Smooth muscle cell (in vitro differentiated cells): Measurements from ENCODE around the gene SP140. TPM values are rescaled to one million over a fixed set of nuclear protein-coding genes. Genes with fewer than 3 reads are reported as not detected.

Experiments
- DNase-seq: peaks from one replicate; lab custom pipeline; 2025; ENCODE audit not compliant: unreplicated experiment; lab: John Stamatoyannopoulos, UW
- H2AFZ ChIP-seq: fragments of 200-600 bp; sonication (generic); 2 replicates; pipeline ENCODE4 v1.6.0; 2016; ENCODE audit warnings: antibody characterized with exemption, low read depth, mild to moderate bottlenecking
- H3F3A ChIP-seq: fragments of 200-600 bp; sonication (generic); 2 replicates; pipeline ENCODE4 v1.6.0; 2017; ENCODE audit warnings: antibody characterized with exemption, low read depth
- H3K27ac ChIP-seq: fragments of 200-600 bp; sonication (generic); 2 replicates; pipeline ENCODE4 v1.5.1; 2016; ENCODE audit warnings: low read depth, mild to moderate bottlenecking
- H3K27me3 ChIP-seq: fragments of 200-600 bp; sonication (generic); 2 replicates; pipeline ENCODE4 v1.6.1; 2016; ENCODE audit warnings: low read depth, mild to moderate bottlenecking
- H3K36me3 ChIP-seq: fragments of 200-600 bp; sonication (generic); 2 replicates; pipeline ENCODE4 v1.5.1; 2016; ENCODE audit warnings: low read depth
- H3K4me1 ChIP-seq: fragments of 200-600 bp; sonication (generic); 2 replicates; pipeline ENCODE4 v1.5.1; 2016; ENCODE audit warnings: low read depth
- H3K4me2 ChIP-seq: fragments of 200-600 bp; sonication (generic); 2 replicates; pipeline ENCODE4 v1.6.0; 2016; ENCODE audit warnings: mild to moderate bottlenecking
- H3K4me3 ChIP-seq: fragments of 200-600 bp; sonication (generic); 2 replicates; pipeline ENCODE4 v1.5.1; 2016; ENCODE audit warnings: mild to moderate bottlenecking
- H3K79me2 ChIP-seq: fragments of 200-600 bp; sonication (generic); 2 replicates; pipeline ENCODE4 v1.6.0; 2016; ENCODE audit warnings: low read depth, mild to moderate bottlenecking
- H3K9ac ChIP-seq: fragments of 200-600 bp; sonication (generic); 2 replicates; pipeline ENCODE4 v1.6.0; 2016; ENCODE audit warnings: low read depth
- H3K9me3 ChIP-seq: fragments of 200-600 bp; sonication (generic); replicated peaks from 2 replicates; pipeline ENCODE4 v1.5.1; 2016; ENCODE audit warnings: low read depth
- H4K20me1 ChIP-seq: fragments of 200-600 bp; sonication (generic); 2 replicates; pipeline ENCODE4 v1.6.0; 2016; ENCODE audit warnings: low read depth
- CTCF ChIP-seq: fragments of 200-600 bp; sonication (generic); IDR thresholded peaks from 2 replicates; pipeline ENCODE4 v1.5.1; 2017; ENCODE audit warnings: borderline replicate concordance, mild to moderate bottlenecking, antibody characterized with exemption; ENCODE audit not compliant: insufficient read depth, poor library complexity, severe bottlenecking
- WGBS: methylation state at CpG from one replicate; pipeline ENCODE4 v1.1.7; 2016; ENCODE audit warnings: low lambda C conversion rate; 5-methylcytosine and 5-hydroxymethylcytosine counted together
- polyA plus RNA-seq: library from polyadenylated mRNA; unstranded; fragments of >200 nt; fragmentation: Nextera tagmentation; extraction: Ambion mirVana; gene quantifications from 2 replicates; pipeline ENCODE4 v1.2.1, GENCODE V29; 2016
- total RNA-seq: library from RNA; depleted of rRNA; stranded (reverse); fragments of >200 nt; gene quantifications from 2 replicates; pipeline ENCODE4 v1.2.3, GENCODE V29; 2014

SP140 gene
- total and polyA plus RNA-seq, 2 experiments from 2014 or later: 0.04 TPM; not detected in 1

- Histone ChIP-seq H3K9me3 (no peaks in the 10 kb centered on the region), H3K79me2 (no peaks in the 10 kb centered on the region), H3K4me3 (no peak overlapping the region), H3K9ac (no peak overlapping the region), H4K20me1 (no peaks in the 10 kb centered on the region), H3K4me1 (no peaks in the 10 kb centered on the region), H3K4me2 (no peak overlapping the region), H3K27ac (no peak overlapping the region), H3F3A (no peaks in the 10 kb centered on the region), H3K27me3 (no peaks in the 10 kb centered on the region), H2AFZ (no peak overlapping the region), H3K36me3 (no peaks in the 10 kb centered on the region)
- WGBS: 94% methylated on average over 3 of the region's 3 CpGs
- TF ChIP-seq CTCF: no peak
- no peak for DNase-seq
These were observed 1.7 kb downstream of the SP140 start for GRCh38 chr2:230227216-230227615.

- Histone ChIP-seq H3K4me2 (no peak overlapping the region), H4K20me1 (no peaks in the 10 kb centered on the region), H3K27me3 (no peaks in the 10 kb centered on the region), H3K27ac (no peak overlapping the region), H3K9ac (no peak overlapping the region), H3K9me3 (no peaks in the 10 kb centered on the region), H2AFZ (no peak overlapping the region), H3K36me3 (no peaks in the 10 kb centered on the region), H3K4me1 (no peaks in the 10 kb centered on the region), H3K4me3 (no peak overlapping the region), H3F3A (no peaks in the 10 kb centered on the region), H3K79me2 (no peaks in the 10 kb centered on the region)
- TF ChIP-seq CTCF: no peak
- 77% methylated on average over 3 of the region's 3 CpGs for WGBS
- DNase-seq: no peak
These were observed 4.6 kb downstream of the SP140 start for GRCh38 chr2:230230087-230230486.

- Histone ChIP-seq H2AFZ (no peak overlapping the region), H3K27me3 (no peaks in the 10 kb centered on the region), H3K4me2 (no peak overlapping the region), H3K27ac (no peak overlapping the region), H3K9me3 (no peaks in the 10 kb centered on the region), H3K4me3 (no peak overlapping the region), H4K20me1 (no peaks in the 10 kb centered on the region), H3K9ac (no peak overlapping the region), H3F3A (no peaks in the 10 kb centered on the region), H3K36me3 (no peaks in the 10 kb centered on the region), H3K79me2 (no peaks in the 10 kb centered on the region), H3K4me1 (no peaks in the 10 kb centered on the region)
- DNase-seq: no peak
- no peak for TF ChIP-seq CTCF
- WGBS: 91% methylated on average over 2 of the region's 2 CpGs
These were observed 5.1 kb downstream of the SP140 start for GRCh38 chr2:230230496-230231200.

GRCh38 chr2:230231251-230231650, 5.7 kb downstream of the SP140 start:
- H3K27me3 ChIP-seq: no peaks in the 10 kb centered on the region
- no peak for TF ChIP-seq CTCF
- H3K27ac ChIP-seq: no peak overlapping the region
- no peak overlapping the region for H3K4me3 ChIP-seq
- H3K36me3 ChIP-seq: no peaks in the 10 kb centered on the region
- no peaks in the 10 kb centered on the region for H3K79me2 ChIP-seq
- H2AFZ ChIP-seq: no peak overlapping the region
- 82% methylated on average over 3 of the region's 3 CpGs for WGBS
- H3K4me2 ChIP-seq: no peak overlapping the region
- no peaks in the 10 kb centered on the region for H3F3A ChIP-seq
- H3K9ac ChIP-seq: no peak overlapping the region
- H4K20me1 ChIP-seq: no peaks in the 10 kb centered on the region
- DNase-seq: no peak
- no peaks in the 10 kb centered on the region for H3K9me3 ChIP-seq
- H3K4me1 ChIP-seq: no peaks in the 10 kb centered on the region
